DND-41 (cell line): Measurements from ENCODE around the gene OPTN.

Experiments used
- ATAC-seq: fragments of 200-7000 bp; cut with Tn5 transposase; 3 replicates; pipeline ENCODE4 v1.9.1; 2021; ENCODE audit warnings: low read depth; ENCODE audit not compliant: insufficient read depth
- DNase-seq: peaks from one replicate; pipeline ENCODE4 v3.0.0-alpha.2; 2020
- H2AFZ ChIP-seq: 2 replicates; pipeline ENCODE4 v1.6.0; 2012; ENCODE audit warnings: low read depth, low read length
- H3K27ac ChIP-seq: 2 replicates; pipeline ENCODE4 v1.5.1; 2012; ENCODE audit warnings: low read length, inconsistent platforms
- H3K27me3 ChIP-seq: fragments of 200-600 bp; sonication (generic); 2 replicates; pipeline ENCODE4 v1.6.0; 2012; ENCODE audit warnings: low read length, mild to moderate bottlenecking, inconsistent platforms; ENCODE audit not compliant: insufficient read depth, poor library complexity
- H3K36me3 ChIP-seq: 2 replicates; pipeline ENCODE4 v1.5.1; 2012; ENCODE audit warnings: low read length, inconsistent platforms; ENCODE audit not compliant: insufficient read depth
- H3K4me1 ChIP-seq: 2 replicates; pipeline ENCODE4 v1.5.1; 2012; ENCODE audit warnings: mild to moderate bottlenecking, low read length; ENCODE audit not compliant: insufficient read depth
- H3K4me2 ChIP-seq: 2 replicates; pipeline ENCODE4 v1.6.0; 2012; ENCODE audit warnings: mild to moderate bottlenecking, moderate library complexity, low read length, inconsistent platforms; ENCODE audit not compliant: insufficient read depth
- H3K4me3 ChIP-seq, 2 experiments: fragments of 200-600 bp in 1 of 2; shearing (Covaris generic) in 1 of 2; 2 replicates each; pipeline ENCODE4 v1.5.1; 2012 to 2016; ENCODE audit warnings: inconsistent platforms in 2 of 2, low read length in 2 of 2, mild to moderate bottlenecking in 2 of 2, low read depth in 1 of 2, moderate library complexity in 1 of 2
- H3K79me2 ChIP-seq: 2 replicates; pipeline ENCODE4 v1.6.0; 2012; ENCODE audit warnings: low read length, inconsistent platforms; ENCODE audit not compliant: insufficient read depth
- H3K9ac ChIP-seq: 2 replicates; pipeline ENCODE4 v1.6.0; 2012; ENCODE audit warnings: low read depth, mild to moderate bottlenecking, inconsistent platforms, low read length, moderate library complexity
- H3K9me3 ChIP-seq: 2 replicates; pipeline ENCODE4 v1.5.1; 2012; ENCODE audit warnings: low read length, moderate library complexity, mild to moderate bottlenecking, inconsistent platforms; ENCODE audit not compliant: insufficient read depth, severe bottlenecking
- H4K20me1 ChIP-seq: 2 replicates; pipeline ENCODE4 v1.6.0; 2012; ENCODE audit warnings: low read length; ENCODE audit not compliant: insufficient read depth
- EZH2 ChIP-seq: IDR thresholded peaks from 3 replicates; pipeline ENCODE4 v1.6.1; 2012; ENCODE audit warnings: borderline replicate concordance, low read depth, mild to moderate bottlenecking, moderate library complexity, low read length, inconsistent platforms; ENCODE audit not compliant: severe bottlenecking
- TF ChIP-seq, protein P1 (sequence below): IDR thresholded peaks from 2 replicates; pipeline ENCODE4 v1.5.1; 2012; ENCODE audit warnings: borderline replicate concordance, low read length, moderate library complexity, mild to moderate bottlenecking; ENCODE audit not compliant: poor library complexity, severe bottlenecking; ENCODE audit errors: extremely low read depth

Gene OPTN

GRCh38 chr10:13087601-13087985 is 12.4 kb upstream of the OPTN start:
- no peak overlapping the region for H3K9ac ChIP-seq
- H2AFZ ChIP-seq, result no peak overlapping the region
- DNase-seq (no peak), ATAC-seq (no peak)
- H3K27ac ChIP-seq, result no peak overlapping the region
- peaks cover 10% of the 10 kb centered on the region for H3K9me3 ChIP-seq
- H3K4me3 ChIP-seq, result no peak overlapping the region
- no peaks in the 10 kb centered on the region for H3K36me3 ChIP-seq
- TF ChIP-seq, protein P1, sequence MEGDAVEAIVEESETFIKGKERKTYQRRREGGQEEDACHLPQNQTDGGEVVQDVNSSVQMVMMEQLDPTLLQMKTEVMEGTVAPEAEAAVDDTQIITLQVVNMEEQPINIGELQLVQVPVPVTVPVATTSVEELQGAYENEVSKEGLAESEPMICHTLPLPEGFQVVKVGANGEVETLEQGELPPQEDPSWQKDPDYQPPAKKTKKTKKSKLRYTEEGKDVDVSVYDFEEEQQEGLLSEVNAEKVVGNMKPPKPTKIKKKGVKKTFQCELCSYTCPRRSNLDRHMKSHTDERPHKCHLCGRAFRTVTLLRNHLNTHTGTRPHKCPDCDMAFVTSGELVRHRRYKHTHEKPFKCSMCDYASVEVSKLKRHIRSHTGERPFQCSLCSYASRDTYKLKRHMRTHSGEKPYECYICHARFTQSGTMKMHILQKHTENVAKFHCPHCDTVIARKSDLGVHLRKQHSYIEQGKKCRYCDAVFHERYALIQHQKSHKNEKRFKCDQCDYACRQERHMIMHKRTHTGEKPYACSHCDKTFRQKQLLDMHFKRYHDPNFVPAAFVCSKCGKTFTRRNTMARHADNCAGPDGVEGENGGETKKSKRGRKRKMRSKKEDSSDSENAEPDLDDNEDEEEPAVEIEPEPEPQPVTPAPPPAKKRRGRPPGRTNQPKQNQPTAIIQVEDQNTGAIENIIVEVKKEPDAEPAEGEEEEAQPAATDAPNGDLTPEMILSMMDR, result no peak
- no peak for TF ChIP-seq EZH2
- no peaks in the 10 kb centered on the region for H3K79me2 ChIP-seq
- H4K20me1 ChIP-seq, result no peaks in the 10 kb centered on the region
- no peaks in the 10 kb centered on the region for H3K4me1 ChIP-seq
- no peak overlapping the region for H3K4me2 ChIP-seq
- H3K27me3 ChIP-seq, result peaks cover 6% of the 10 kb centered on the region

DNA sequence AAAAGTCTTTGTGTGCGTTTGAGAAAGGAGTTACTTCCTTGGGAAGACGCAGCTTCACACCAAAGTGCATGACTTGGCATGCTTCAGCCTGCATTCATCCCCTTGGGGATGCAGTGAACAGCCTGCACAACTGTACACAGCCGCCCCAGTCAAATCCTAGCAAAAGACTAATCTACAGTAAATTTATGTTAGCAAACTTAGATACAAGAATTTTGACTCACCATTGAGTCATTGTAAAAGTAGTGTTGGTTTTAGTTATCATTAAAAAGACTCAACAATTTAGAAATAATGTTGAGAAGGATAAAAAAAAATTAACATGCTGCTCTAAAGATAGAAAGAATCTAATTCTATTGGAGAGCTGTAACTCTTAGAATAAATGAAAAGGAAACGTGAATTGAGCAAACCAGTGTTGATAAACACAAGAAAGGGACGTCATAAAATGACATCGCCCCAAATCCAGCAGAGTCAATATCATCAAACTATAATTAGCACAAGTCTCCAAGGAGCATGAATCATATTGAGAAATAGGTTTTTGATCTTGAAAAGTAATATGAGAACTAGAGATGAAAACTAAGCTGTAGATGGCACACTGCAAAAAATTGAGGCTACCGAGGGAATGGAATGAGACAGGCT is 11.9 kb upstream of the OPTN start:
- no peaks in the 10 kb centered on the region for H3K79me2 ChIP-seq
- TF ChIP-seq EZH2, result no peak
- TF ChIP-seq, protein P1, result no peak
- no peak overlapping the region for H3K4me2 ChIP-seq
- H2AFZ ChIP-seq, result no peak overlapping the region
- no peak overlapping the region for H3K27ac ChIP-seq
- H3K27me3 ChIP-seq, result peaks cover 8% of the 10 kb centered on the region
- no peaks in the 10 kb centered on the region for H3K4me1 ChIP-seq
- ATAC-seq (no peak), DNase-seq (no peak)
- H3K9ac ChIP-seq, result no peak overlapping the region
- H3K36me3 ChIP-seq, result no peaks in the 10 kb centered on the region
- H4K20me1 ChIP-seq, result no peaks in the 10 kb centered on the region
- H3K9me3 ChIP-seq, result peaks cover 10% of the 10 kb centered on the region
- H3K4me3 ChIP-seq, result no peak overlapping the region

- TF ChIP-seq EZH2, result no peak
- TF ChIP-seq, protein P1, result no peak
- ATAC-seq, result no peak
These were observed 10.6 kb upstream of the OPTN start for GRCh38 chr10:13089345-13089744.

More at GRCh38 chr10:13089345-13089744, 10.6 kb upstream of the OPTN start:
- Histone ChIP-seq H3K4me1 (no peaks in the 10 kb centered on the region), H3K4me2 (no peak overlapping the region), H2AFZ (no peak overlapping the region), H3K4me3 (no peak overlapping the region), H3K9ac (no peak overlapping the region), H3K79me2 (no peaks in the 10 kb centered on the region), H3K36me3 (no peaks in the 10 kb centered on the region), H4K20me1 (no peaks in the 10 kb centered on the region), H3K9me3 (peaks cover 3% of the 10 kb centered on the region), H3K27ac (no peak overlapping the region), H3K27me3 (peaks cover 8% of the 10 kb centered on the region)
- no peak for DNase-seq
